NCI-H2196 treated with DMSO at 0.1 percent for 48 hours (cell line): ENCODE results near the gene FASTK.
A peak's percentile ranks its signal among the peaks of the same experiment; 100 is the strongest.

ENCODE experiments used
- DNase-seq: peaks from one replicate; lab custom pipeline; 2025; ENCODE audit not compliant: unreplicated experiment; lab: John Stamatoyannopoulos, UW

The FASTK gene

DNA sequence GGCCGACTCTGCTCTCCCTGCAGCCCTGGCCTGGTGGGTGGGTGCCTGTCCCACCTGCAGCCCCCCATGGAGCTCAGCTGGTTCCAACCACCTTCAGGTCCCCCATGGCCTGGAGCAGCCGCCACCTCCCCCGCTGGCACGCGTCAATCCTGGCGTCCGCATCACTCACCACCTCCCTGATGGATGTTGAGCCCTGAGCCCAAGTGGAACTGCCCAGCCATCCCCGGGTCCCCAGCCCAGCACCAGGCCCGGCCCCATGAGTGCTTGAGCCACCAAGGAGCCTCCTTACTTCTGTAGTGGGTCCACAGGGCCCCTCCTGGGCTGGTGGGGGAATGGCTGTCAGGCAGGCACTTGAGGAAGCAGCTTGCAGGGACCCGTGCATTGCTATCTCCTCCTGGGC is 20.3 kb upstream of the FASTK start:
- no peak for DNase-seq

DNA sequence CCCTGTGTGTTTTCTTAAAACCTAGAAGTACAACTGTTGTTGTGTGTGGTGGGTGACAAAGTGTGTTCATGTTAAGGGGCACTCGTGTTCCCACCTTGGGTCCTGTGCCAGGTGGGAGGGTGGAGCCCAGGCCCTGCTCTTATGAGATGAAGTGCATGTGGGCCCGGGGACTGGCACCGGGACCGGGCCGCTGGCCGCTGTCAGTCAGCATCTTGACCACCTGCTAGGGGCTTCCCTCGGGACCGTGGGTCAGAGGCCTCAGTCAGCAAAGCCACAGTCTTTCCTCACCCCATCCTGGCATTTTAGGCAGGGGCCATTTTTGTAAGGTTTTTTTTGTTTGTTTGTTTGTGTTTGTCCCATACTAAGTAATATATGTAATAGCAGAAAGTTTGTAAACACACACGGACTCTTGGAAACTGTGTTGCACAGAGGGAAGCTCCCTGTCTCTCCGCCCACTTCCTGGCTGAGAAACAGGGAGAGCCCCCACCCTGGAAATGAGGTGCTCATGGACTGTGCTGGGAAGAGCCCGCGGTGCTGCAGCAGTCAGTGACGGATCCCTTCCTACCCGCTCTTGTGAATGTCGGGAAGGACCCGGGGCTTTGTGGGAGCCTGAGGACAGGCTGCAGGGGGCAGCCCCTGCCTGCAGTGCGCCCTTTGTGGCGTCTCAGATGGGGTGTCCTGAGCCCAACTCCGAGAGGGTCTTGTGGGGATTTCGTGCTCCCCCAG is 19.0 kb upstream of the FASTK start:
- DNase-seq: no peak

DNA sequence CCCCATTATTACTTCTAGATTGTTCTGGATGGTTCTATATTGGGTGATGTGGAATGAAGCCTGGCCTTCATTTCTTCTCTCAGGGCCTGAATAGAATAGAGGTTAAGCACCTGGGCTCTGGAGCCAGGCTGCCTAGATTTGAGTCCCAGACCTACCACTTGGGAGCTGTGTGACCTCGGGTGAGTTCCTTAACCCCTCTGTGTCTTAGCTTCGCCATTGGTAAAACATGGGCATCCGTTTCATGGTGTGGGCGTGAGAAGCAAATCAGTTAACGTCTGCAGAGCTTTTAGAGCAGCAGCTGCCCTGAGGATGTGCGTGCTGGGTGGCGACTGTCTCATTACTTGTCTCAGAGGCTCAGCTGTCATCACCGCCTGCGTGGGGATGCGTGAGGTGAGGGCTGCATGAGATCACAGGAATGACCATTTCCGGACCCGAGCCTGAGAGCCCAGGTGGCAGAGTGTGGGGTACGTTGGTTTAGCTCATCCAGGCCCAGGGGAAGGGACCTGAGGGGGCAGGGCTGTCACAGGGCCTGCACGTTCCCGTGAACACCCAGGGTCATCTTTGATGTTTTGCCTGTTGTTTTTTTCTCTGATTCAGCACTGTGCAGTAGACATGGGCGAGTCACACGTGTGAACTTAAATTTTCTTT is 15.3 kb upstream of the FASTK start:
- no peak for DNase-seq

DNA sequence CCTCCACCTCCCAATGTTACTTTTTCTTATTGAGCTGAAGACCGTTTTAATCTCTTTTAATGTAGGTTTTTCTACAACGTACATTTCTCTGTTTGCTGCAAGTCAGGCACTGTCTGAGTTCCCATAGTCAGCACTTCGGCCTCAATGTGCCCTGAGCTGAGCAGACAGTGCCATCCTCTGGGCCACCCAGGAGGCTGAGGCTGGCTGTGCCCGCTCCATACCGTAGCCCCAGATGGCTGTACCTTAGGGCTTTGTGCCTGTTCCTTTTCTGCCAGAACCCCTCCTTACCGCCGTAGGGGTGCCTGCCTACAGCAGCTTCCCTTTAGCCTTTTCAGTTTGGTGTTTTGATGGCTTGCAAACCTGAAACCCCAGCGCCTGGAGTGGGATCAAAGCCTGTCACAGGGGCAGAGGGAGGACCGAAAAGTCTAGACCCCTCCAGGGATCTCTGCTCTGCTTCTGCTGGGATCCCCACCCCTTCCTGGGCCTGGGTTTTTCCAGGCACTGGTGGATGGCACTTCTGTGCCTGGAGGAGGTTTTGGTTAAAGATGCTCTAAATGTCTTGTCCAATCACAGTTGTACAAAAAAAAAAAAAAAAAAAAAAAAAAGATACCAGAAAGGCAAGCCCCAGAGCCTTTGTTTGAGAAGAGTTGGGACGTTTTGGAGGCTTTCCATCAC is 14.7 kb upstream of the FASTK start:
- no peak for DNase-seq

DNA sequence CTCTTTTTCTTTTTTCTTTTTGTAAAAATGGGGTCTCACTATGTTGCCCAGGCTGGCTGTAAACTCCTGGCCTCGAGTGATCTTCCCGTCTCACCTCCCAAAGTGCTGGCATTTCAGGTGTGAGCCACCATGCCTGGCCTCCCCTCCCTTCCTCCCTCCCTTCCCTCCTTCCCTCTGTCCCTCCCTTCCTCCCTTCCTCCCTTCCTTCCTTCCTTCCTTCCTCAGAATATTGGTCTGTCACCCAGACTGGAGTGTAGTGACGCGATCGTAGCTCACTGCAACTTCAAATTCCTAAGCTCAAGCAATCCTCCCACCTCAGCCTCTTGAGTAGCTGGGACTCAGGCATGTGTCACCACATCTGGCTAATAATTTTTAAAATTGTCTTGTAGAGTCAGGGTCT is 14.1 kb upstream of the FASTK start:
- no peak for DNase-seq

DNA sequence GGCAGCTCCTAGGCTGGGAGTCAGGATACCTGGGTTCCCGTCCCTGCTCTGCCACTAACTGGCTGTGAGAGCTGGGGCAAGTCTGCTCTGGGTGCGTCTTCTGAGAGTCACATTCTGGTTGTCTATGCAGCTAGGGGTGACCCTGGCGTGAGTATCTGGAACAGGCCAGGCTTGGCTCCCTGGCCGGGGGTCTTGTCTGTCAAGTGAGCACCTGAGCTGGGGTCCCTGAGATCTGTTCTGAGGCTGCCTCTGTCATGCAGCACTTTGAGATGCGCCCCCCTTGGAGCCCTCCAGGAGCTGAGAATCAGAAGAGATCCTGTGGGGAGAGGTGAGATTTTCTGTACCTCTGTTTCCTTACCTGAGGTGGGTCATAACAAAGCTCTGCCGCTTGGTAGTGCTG is 13.1 kb upstream of the FASTK start:
- no peak for DNase-seq

DNA sequence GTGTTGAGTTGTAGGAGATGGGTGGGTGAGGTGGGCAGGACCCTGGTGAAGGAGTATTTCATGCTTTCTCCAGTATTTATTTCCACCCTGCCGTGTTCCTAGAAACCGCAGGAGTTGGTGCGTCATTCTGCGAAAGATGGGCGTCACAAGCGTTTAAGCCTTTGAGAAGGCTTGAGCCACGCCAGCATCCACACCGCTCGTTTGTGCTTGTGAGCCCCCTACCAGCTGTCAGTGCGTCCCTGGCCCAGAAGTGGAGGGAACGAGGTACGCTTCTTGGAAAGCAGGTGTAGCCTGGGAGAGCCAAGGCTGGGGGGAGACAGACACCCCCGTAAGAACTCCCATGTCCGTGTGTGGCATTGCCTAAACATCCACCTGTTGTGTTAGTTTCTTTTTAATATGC is 11.4 kb upstream of the FASTK start:
- no peak for DNase-seq

DNA sequence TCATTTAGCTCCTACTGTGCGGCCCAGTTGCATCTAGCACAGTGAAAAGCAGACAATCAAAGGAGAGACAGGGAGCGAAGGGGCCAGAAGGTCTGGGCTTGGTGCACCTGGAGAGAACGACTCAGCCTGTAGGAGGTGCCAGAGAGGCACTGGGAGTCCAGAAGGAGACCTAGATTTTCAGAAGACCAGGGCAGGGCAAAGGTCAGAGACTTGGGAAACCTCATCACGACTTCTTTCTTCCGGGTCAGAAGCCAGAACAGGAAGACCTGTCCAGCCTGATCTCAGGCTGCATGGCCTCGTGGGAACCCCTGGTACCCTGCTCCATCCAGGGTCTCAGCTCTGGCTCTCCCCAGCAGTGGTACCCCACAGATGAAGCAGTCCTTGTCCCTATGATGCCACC is 10.8 kb upstream of the FASTK start:
- DNase-seq: no peak

DNA sequence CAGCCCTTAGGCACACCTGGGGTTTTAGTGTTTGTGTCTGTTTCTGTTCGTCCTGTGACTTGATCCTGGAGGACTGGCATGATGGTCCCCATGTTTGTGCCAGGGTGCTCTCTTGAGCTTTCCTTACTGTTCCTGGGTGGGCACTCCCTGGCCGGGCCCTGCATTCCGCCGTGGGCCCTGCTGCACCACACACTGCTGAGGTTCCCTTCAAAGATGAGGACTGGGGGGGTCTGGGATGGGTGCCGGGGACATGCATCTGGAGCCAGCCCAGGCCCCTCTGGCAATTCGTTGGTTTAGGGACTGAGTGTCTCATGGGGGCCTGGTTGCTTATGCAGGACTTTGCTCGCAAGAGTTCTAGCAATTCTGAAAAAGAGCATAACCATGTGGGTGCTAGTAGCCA is 10.4 kb upstream of the FASTK start:
- no peak for DNase-seq

DNA sequence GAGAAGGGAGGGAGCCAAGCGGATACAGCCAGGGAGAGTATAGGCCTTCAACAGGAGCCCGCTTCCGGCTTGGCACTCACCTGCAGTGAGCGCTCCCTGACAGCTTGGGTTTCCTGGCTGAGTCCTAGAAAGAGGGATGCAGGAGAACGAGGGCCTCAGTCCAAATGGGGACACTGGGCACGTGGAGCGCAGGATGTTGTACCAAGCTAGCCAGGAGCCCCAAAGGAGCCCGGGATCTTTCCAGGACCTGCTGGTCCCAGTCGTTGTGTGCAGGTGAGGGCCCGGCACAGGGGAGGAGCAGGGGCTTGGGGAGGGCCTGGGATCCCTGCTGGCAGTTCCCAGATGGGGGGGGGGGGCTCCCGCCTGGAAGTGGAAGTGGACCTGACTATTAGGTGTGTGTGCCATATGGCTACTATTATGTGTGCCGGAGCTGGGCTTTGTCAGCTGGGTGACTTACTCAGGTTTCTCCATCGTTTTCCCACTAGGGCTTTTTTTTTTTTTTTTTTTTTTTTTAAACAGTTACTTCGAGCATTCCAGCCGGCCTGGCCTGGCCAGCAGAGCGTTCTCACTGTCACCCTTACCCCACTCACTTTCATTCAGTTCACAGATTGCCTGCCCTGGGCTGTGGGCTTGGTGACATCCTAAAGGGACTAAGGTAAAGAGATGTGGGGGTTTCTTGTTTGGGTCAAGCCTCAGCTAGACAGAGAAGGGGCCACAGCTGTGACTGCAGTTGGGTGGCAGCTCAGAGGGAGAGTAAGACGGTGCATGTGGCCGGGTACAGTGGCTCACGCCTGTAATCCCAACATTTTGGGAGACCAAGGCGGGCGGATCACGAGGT is 9.5 kb upstream of the FASTK start:
- no peak for DNase-seq

DNA sequence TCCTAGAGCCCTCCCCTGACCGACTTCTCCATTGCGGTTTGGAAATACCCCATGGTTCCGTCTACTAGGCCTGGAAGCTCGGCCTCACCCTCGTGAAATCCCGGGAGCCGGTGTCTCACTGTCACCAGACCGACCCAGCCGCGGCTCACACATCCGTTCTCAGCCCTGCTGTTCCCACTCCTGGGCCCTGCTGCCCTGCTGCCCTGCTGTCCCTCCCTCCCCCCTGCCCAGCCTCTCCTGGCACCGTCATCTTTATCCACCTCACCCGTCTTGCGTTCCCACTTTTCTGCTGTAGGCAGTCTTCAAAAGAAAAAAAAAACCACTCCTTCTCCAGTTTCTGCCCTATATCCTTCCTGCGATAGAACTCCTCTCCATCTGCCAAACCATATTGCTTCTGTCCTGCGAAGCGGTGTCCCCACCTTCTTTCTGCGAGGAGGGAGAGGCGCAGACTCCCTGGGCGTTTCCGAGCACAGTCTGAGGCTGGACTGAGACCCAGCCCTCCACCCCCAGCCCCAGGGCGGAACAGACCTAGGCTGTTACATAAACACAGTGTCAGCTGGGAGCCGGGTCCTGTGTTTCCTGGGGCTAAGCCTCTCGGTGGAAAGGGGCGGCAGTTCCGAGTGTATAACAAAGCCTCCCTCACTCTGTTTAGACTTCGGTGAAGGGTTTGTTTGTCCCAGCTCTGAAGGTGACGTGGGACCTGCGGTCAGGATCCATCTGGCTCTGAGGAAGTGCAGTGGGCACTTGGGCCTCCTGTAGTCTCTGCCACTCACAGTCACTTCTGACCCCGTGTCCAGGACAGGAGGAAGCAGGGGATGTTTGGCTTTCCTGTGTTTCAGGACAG is 8.5 kb upstream of the FASTK start:
- DNase-seq: no peak

DNA sequence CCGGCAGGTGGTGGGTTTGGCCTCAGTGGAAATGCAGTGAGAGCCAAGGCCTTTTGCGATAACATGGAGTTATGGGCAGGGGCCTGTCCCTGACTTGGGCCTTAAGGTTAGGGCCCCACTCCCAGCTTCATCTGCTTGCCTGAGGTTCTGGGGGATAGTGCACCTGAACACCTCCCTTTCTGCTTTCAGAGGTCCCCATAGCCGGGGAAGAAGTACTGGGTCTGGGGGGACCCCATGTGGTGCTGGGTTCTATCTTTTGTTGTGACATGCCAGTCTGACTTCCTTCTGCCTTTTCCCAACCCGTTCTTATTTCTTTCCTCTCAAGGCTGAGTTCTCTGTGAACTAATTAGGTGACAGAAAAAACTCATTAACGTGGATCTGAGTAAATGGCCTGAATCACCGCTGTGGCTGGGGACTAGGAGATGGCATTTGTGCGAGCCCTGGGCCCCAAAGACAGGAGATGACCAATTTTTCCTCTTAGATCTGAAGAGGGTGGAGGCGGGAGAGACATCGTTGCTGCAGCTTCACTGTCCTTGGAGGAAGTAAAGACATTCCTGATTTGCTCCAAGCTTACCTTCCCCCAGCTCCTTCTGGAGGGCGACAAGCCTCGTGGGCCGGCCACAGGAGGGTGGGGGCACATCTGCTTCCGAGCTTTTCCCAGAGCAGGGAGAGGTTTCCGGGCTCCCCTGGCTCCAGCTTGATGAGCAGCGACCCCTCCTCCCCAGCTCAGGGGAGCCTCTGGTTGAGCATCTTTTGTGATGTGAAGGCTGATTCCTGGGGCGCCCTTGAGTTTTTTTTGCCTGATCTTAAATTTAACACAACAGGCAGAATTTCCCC is 7.6 kb upstream of the FASTK start:
- DNase-seq: no peak

DNA sequence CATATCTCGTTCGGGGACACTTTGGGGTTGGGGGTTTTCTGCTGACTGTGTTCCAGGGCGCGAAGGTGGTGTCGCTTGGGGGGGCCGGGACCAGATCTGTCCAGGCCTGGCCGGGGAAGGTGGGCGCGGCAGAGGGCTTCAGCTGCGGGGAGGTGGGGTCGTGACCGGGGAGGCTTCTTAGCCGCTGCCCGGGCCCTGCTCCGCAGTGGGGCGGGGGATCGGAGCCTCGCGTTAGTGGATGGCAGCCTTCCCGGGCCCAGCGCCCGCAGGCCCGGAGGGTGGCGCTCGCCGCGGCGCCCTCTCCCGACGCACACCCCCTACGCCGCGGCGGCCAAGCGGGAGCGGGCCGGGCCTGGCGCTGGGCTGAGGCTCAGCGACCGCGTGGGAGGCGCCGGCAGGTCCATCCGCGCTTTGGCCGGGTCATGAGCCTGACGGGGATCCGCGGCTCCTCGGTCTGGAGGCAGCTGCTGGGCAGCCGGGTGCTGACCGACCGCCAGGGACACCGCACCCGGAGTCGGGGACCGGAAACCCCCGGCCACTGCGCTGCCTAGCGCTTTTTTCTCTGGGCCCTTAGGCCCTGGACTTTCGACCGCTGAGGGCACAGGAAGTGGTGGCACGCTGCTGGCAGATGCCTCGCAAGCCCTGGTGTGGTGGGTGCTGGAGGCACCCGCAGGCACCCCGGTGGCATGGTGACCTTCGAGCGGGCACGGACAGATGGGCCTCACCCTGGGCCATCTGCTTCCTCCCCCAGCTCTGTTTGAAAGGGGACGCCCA is 6.8 kb upstream of the FASTK start:
- no peak for DNase-seq

DNA sequence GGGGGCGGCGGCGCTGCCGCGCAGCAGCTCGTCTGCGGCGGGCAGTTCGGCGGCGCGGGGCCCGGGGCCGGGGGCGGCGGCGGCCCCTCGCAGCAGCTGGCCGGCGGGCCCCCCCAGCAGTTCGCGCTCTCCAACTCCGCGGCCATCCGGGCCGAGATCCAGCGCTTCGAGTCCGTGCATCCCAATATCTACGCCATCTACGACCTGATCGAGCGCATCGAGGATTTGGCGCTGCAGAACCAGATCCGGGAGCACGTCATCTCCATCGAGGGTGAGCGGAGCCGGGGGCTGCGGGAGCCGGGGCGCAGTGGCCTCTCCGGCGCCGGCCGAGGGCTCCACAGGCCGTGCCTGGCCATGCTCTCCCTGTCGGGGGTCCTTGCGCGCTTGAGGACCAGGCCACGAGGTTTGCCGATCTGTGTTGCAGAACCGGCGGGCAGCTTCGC is 6.2 kb upstream of the FASTK start:
- no peak for DNase-seq

DNA sequence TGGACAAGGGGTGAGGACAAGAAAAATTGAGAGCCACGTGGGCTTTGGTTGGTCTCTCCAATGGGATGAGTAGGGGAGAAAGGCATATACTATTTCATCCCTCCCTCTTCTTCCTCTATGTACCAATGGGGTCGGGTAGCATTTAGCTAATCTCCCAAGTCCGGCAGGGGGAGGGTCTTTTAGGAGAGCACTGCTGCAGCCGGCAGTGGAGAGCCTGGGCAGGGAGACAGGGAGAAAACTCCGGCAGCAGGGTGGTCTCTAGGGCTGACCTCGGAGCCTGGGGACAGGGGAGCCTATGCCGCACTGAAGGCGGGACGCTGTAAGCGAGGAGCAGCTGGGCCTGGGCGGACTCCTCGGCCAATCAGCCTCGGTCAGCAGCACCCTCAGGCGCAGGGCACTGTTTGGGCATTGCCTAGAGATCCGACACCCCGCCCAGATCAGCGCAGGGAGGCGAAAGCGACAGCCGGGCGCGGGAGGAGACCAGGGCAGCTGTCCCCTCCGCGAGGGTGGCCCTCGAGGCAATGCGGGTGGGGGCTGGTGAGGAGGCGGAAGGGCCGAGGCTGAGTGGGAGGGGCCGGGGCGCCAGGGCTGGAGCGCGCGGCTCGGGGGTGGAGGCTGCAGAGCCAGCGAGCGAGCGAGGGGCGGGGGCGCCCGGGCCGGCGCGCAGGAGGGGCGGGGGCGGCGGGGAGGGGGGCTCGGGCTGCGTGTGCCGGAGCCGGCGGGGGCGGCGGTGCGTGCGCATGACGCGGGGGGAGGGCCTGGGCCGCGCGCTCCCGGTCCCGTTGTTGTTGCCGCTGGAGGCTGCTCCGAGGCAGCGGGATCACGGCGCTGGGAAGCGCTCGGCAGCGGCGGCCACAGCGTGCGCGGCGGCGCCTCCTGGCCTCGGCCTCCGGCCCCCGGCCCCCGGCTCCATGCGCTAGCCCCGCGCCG is 5.3 kb upstream of the FASTK start, which contains the start of gene AGAP3:
Gene AGAP3, plus strand, starts transcription at position 785 of the 930 bp plus-strand sequence. CDS start 267 bp downstream, outside the sequence.
- peak; percentile 53 for DNase-seq

DNA sequence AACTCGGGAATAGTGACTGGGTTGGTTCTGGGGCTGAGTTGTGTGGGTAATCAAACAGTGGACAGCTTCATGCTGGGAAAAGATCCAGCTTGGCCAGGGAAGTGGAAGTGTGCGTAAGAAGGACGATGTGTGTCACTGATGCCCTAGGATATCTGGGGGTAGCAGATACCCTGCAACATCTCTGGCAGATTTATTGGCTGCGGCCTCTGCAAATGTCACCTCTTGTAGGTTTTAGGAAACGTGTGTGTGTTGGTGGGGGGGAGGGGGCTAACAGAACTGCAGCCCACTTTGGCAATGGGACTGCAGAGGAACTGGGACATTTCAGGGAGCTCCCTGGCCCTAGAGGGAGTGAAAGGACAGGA is 4.7 kb upstream of the FASTK start:
- no peak for DNase-seq

DNA sequence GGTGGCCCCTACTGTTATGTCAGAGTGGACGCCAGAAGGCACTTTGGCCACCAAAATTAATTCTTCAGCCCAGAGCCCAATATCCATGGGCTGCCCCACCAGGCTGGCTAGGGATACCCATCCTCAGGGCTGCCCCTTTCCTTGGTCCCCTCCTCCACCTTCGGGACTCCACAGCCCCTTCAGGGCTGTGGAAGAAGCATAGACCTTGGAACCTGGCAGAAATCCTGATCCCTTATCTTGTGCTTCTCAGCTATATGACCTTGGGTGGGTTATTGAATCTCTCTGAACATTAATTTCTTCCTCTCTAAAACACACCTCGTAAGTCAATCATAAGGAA is 3.2 kb upstream of the FASTK start:
- no peak for DNase-seq
